GM12878 (cell line): ENCODE data around the gene GPBAR1. TPM values are rescaled to one million over a fixed set of nuclear protein-coding genes. Genes with fewer than 3 reads are reported as not detected.

ENCODE experiments used
- ATAC-seq: fragments of 200-7000 bp; cut with Tn5 transposase; 3 replicates; pipeline ENCODE4 v1.9.1; 2020; ENCODE audit warnings: mild to moderate bottlenecking, moderate library complexity
- BruUV-seq: library from RNA; stranded (reverse); fragments of 400-500 nt; replicated peaks from 2 replicates; lab custom pipeline; 2021; lab: Mats Ljungman, UMichigan
- CTCF ChIA-PET: fragments of 300-600 bp; sonication (Branson Sonifier 250); formaldehyde crosslinking; extraction: SDS; loops from one replicate; lab custom pipeline; 2021; ENCODE audit warnings: inconsistent platforms; lab: Yijun Ruan, JAX
- POLR2A ChIA-PET: fragments of 350-600 bp; formaldehyde crosslinking; extraction: SDS; loops from one replicate; lab custom pipeline; 2021; ENCODE audit warnings: inconsistent platforms; lab: Charles Lee
- RAD21 ChIA-PET: fragments of 300-600 bp; sonication (Branson Sonifier 250); formaldehyde crosslinking; loops from one replicate; lab custom pipeline; 2023; ENCODE audit warnings: antibody characterized with exemption; ENCODE audit not compliant: unreplicated experiment; lab: Charles Lee
- SMC1A ChIA-PET: fragments of 300-600 bp; sonication (Branson Sonifier 250); formaldehyde crosslinking; loops from one replicate; lab custom pipeline; 2023; ENCODE audit not compliant: unreplicated experiment, uncharacterized antibody; lab: Charles Lee
- DNase-seq: peaks from one replicate; pipeline ENCODE4 v3.0.0-alpha.2; 2011; ENCODE audit warnings: low read depth, low spot score
- FAIRE-seq: peaks from 3 replicates; lab custom pipeline; 2011; peaks lifted over from hg19 to GRCh38; lab: Jason Lieb, UNC
- H2AFZ ChIP-seq: 2 replicates; pipeline ENCODE4 v1.6.0; 2011; ENCODE audit warnings: low read depth, low read length, control low read depth; ENCODE audit not compliant: control insufficient read depth
- H3K27ac ChIP-seq: 2 replicates; pipeline ENCODE4 v1.5.1; 2011; ENCODE audit warnings: control low read depth; ENCODE audit not compliant: control insufficient read depth, insufficient read depth
- H3K27me3 ChIP-seq, 2 experiments: replicated peaks in 1 of 2; 2 replicates each; pipeline versions ENCODE4 v1.6.0 to v1.6.1; 2011; ENCODE audit warnings: low read length in 1 of 2; ENCODE audit not compliant: control insufficient read depth in 2 of 2, insufficient read depth in 2 of 2
- H3K36me3 ChIP-seq, 2 experiments: 2 replicates each; pipeline ENCODE4 v1.5.1; 2011; ENCODE audit warnings: low read length in 1 of 2; ENCODE audit not compliant: control insufficient read depth in 2 of 2, insufficient read depth in 2 of 2
- H3K4me1 ChIP-seq: 2 replicates; pipeline ENCODE4 v1.6.1; 2011; ENCODE audit warnings: mild to moderate bottlenecking, low read length, moderate library complexity, mixed read lengths; ENCODE audit not compliant: control insufficient read depth, insufficient read depth
- H3K4me2 ChIP-seq: 2 replicates; pipeline ENCODE4 v1.6.0; 2011; ENCODE audit warnings: control low read depth; ENCODE audit not compliant: control insufficient read depth, insufficient read depth
- H3K4me3 ChIP-seq: fragments of 200-600 bp; sonication (generic); 2 replicates; pipeline ENCODE4 v1.5.1; 2016
- H3K79me2 ChIP-seq: 2 replicates; pipeline ENCODE4 v1.6.0; 2011; ENCODE audit warnings: low read length; ENCODE audit not compliant: control insufficient read depth, insufficient read depth
- H3K9ac ChIP-seq: 2 replicates; pipeline ENCODE4 v1.8.0; 2011; ENCODE audit warnings: low read length, control low read depth, mixed read lengths; ENCODE audit not compliant: control insufficient read depth, insufficient read depth
- H3K9me3 ChIP-seq: replicated peaks from 3 replicates; pipeline ENCODE4 v1.5.1; 2011; ENCODE audit warnings: mild to moderate bottlenecking, low read length; ENCODE audit not compliant: control insufficient read depth, insufficient read depth
- H4K20me1 ChIP-seq: 2 replicates; pipeline ENCODE4 v1.6.0; 2011; ENCODE audit not compliant: control insufficient read depth, insufficient read depth
- BCLAF1 ChIP-seq: fragments of 450-650 bp; IDR thresholded peaks from 2 replicates; pipeline ENCODE4 v1.6.1; 2017; ENCODE audit warnings: antibody characterized with exemption, mild to moderate bottlenecking, moderate library complexity
- ELK1 ChIP-seq: IDR thresholded peaks from 2 replicates; pipeline ENCODE4 v1.6.1; 2012; ENCODE audit warnings: low read depth, low read length, improper control_type of control experiment
- EP300 ChIP-seq, 2 experiments: fragments of 150-350 bp in 1 of 2; IDR thresholded peaks; 2 replicates each; pipeline ENCODE4 v1.6.1; 2011 to 2012; ENCODE audit warnings: low read depth in 2 of 2, low read length in 2 of 2, borderline replicate concordance in 1 of 2, improper control_type of control experiment in 1 of 2, inconsistent platforms in 1 of 2; ENCODE audit not compliant: control insufficient read depth in 1 of 2
- HCFC1 ChIP-seq: fragments of 150-350 bp; IDR thresholded peaks from 2 replicates; pipeline ENCODE4 v1.6.1; 2014; ENCODE audit warnings: low read length
- HDAC6 ChIP-seq: fragments of 200-600 bp; sonication (generic); IDR thresholded peaks from one replicate; pipeline ENCODE4 v1.8.0; 2017; ENCODE audit warnings: antibody characterized with exemption; ENCODE audit not compliant: unreplicated experiment
- PAX8 ChIP-seq: fragments of 450-650 bp; IDR thresholded peaks from 2 replicates; pipeline ENCODE4 v1.6.1; 2017; ENCODE audit warnings: mild to moderate bottlenecking, moderate library complexity
- SIX5 ChIP-seq: IDR thresholded peaks from 2 replicates; pipeline ENCODE4 v1.6.1; 2011; ENCODE audit warnings: mild to moderate bottlenecking, low read depth, low read length, moderate library complexity; ENCODE audit not compliant: severe bottlenecking
- SP1 ChIP-seq: IDR thresholded peaks from one replicate; pipeline ENCODE4 v1.6.1; 2011; ENCODE audit warnings: low read depth, low read length
- YY1 ChIP-seq: IDR thresholded peaks from 2 replicates; pipeline ENCODE4 v1.6.1; 2011; ENCODE audit warnings: low read depth, mild to moderate bottlenecking, low read length
- ZNF207 ChIP-seq: fragments of 450-650 bp; IDR thresholded peaks from 2 replicates; pipeline ENCODE4 v1.6.1; 2014; ENCODE audit warnings: antibody characterized with exemption, mild to moderate bottlenecking, borderline replicate concordance
- WGBS: methylation state at CpG from one replicate; pipeline ENCODE4 v1.1.6; 2016; ENCODE audit warnings: low lambda C conversion rate; ENCODE audit not compliant: insufficient replicate concordance, insufficient coverage; ENCODE audit errors: missing lambda C conversion rate; 5-methylcytosine and 5-hydroxymethylcytosine counted together
- in situ Hi-C: fragments of 300-500 bp; cut with MboI; formaldehyde crosslinking; loops from 9 replicates; pipeline ENCODE4 v1.14.3; 2018; ENCODE audit warnings: mixed read lengths
- intact Hi-C: fragments of 100-400 bp; cut with micrococcal nuclease; formaldehyde crosslinking; loops from one replicate; pipeline ENCODE4 v1.14.2; 2022; ENCODE audit not compliant: unreplicated experiment
- polyA plus RNA-seq, 11 experiments: library from polyadenylated mRNA; depleted of rRNA in 4 of 11; unstranded in 6 of 11; stranded (reverse) in 5 of 11; fragments of >200 nt; fragmentation: Nextera tagmentation in 4 of 11; fragmentation: Illumina TruSeq in 1 of 11; extraction: Ambion mirVana in 4 of 11; extraction: Trizol in 1 of 11; gene quantifications; 1 replicate in 1 of 11; 2 replicates in 10 of 11; pipeline versions ENCODE4 v1.2.1 to v1.2.3, GENCODE V29; 2011 to 2016; ENCODE audit warnings: inconsistent platforms in 2 of 11, missing spikeins in 2 of 11, low read depth in 1 of 11
- total RNA-seq, 4 experiments: library from RNA; depleted of rRNA in 3 of 4; stranded (reverse); fragments of >200 nt in 3 of 4; fragmentation: Illumina TruSeq in 1 of 4; extraction: Trizol in 1 of 4; gene quantifications; 2 replicates each; pipeline versions ENCODE4 v1.2.1 to v1.2.3, GENCODE V29; 2013 to 2021

GPBAR1 gene
- total and polyA plus RNA-seq, 10 of the 15 experiments (the other 5 are each of a cell fraction or from before 2014, with no cell fraction given) = 0.03 to 0.36 (median 0.11) TPM; not detected in 3

- TF ChIP-seq BCLAF1 (no peak), SP1 (no peak), ZNF207 (no peak), HCFC1 (no peak), ELK1 (no peak), SIX5 (no peak), PAX8 (no peak)
Observed at GRCh38 chr2:218260742-218261422, at the start of gene GPBAR1 (continued).

- POLR2A ChIA-PET = interaction anchor here (8.8 kb wide), 1 partner anchor 15 kb away, joined by 98 read pairs; no protein-coding TSS in a partner anchor
- FAIRE-seq = no peak
- WGBS = 100% methylated on average over 1 of the region's 1 CpG
Observed at GRCh38 chr2:218214116-218214515, 46.7 kb upstream of the GPBAR1 start.

More at GRCh38 chr2:218214116-218214515, 46.7 kb upstream of the GPBAR1 start:
- Histone ChIP-seq H4K20me1 (no peaks in the 10 kb centered on the region), H3K36me3 (no peaks in the 10 kb centered on the region), H3K9ac (no peak overlapping the region), H3K4me3 (no peak overlapping the region), H3K27me3 (no peaks in the 10 kb centered on the region), H3K4me1 (peaks cover 6% of the 10 kb centered on the region), H3K27ac (no peak overlapping the region), H3K79me2 (peaks cover 31% of the 10 kb centered on the region), H3K9me3 (no peaks in the 10 kb centered on the region; the same call in 1 of the 3 replicates), H2AFZ (no peak overlapping the region), H3K4me2 (no peak overlapping the region)
- ChIA-PET CTCF (interaction anchor here (3.4 kb wide), 1 partner anchor 43 kb away, joined by 17 read pairs; no protein-coding TSS in a partner anchor), RAD21 (no interaction called here), SMC1A (no interaction called here)
- in situ Hi-C loops = no loop called here
- BruUV-seq = no TSS peak
- TF ChIP-seq HDAC6 (no peak), EP300 (IDR thresholded peaks at IDR 0.05; ENCODE audit: borderline replicate concordance in 1 of 2, control insufficient read depth in 1 of 2, low read depth in 2 of 2, low read length in 2 of 2) (no peak), YY1 (no peak)
- DNase-seq (no peak), ATAC-seq (no peak)
- intact Hi-C loops = no loop called here
